Uterus (tissue), 4 donors: ENCODE measurements around the gene HILPDA. TPM values are rescaled to one million over a fixed set of nuclear protein-coding genes. Genes with fewer than 3 reads are reported as not detected.

Source experiments
- DNase-seq, 2 donors: peaks; one replicate each; pipeline ENCODE4 v3.0.0-alpha.2; 2019 to 2020
- H3K27ac ChIP-seq, 2 donors: fragments of 200-600 bp; sonication (generic); 1 replicate in 1 of 2; 2 replicates in 1 of 2; pipeline ENCODE4 v1.5.1; 2016 to 2018
- H3K27me3 ChIP-seq, 2 donors: fragments of 200-600 bp; sonication (generic); one replicate each; pipeline ENCODE4 v1.5.1; 2018 to 2019; ENCODE audit warnings: control low read depth in 1 of 2
- H3K36me3 ChIP-seq, 2 donors: fragments of 200-600 bp; sonication (generic); one replicate each; pipeline ENCODE4 v1.5.1; 2019; ENCODE audit warnings: control low read depth in 1 of 2
- H3K4me1 ChIP-seq, 2 donors: fragments of 200-600 bp; sonication (generic); one replicate each; pipeline ENCODE4 v1.5.1; 2018 to 2019; ENCODE audit warnings: control low read depth in 1 of 2
- H3K4me3 ChIP-seq, 2 donors: fragments of 200-600 bp; sonication (generic); 1 replicate in 1 of 2; 2 replicates in 1 of 2; pipeline ENCODE4 v1.5.1; 2018 to 2019; ENCODE audit warnings: mild to moderate bottlenecking in 1 of 2
- H3K9me3 ChIP-seq, 2 donors: fragments of 200-600 bp; sonication (generic); one replicate each; pipeline ENCODE4 v1.5.1; 2019; ENCODE audit warnings: control low read depth in 1 of 2
- POLR2A ChIP-seq, 2 donors: fragments of 450-650 bp; IDR thresholded peaks; one replicate each; pipeline ENCODE4 v1.6.1; 2016; ENCODE audit warnings: antibody characterized with exemption in 2 of 2, mild to moderate bottlenecking in 1 of 2, moderate library complexity in 1 of 2
- intact Hi-C: fragments of 100-400 bp; cut with DNase I; formaldehyde crosslinking; loops from one replicate; pipeline ENCODE4 v1.15.1; 2023; ENCODE audit warnings: low total_unique reads
- total RNA-seq, 4 donors: library from RNA; depleted of rRNA in 3 of 4; stranded (reverse); fragments of >200 nt in 3 of 4; gene quantifications; one replicate each; pipeline versions ENCODE4 v1.1.0 to v1.2.4, GENCODE V29; 2014 to 2023
- TF ChIP-seq, protein P1 (sequence below), 4 experiments: fragments of 200-600 bp in 2 of 4; fragments of 450-650 bp in 2 of 4; sonication (generic) in 2 of 4; IDR thresholded peaks; one replicate each; pipeline ENCODE4 v1.5.1; 2016 to 2019; ENCODE audit warnings: antibody characterized with exemption in 4 of 4, mild to moderate bottlenecking in 2 of 4, moderate library complexity in 1 of 4
- donor health status: DM: yes; HTN: yes; CAD: no.

Gene HILPDA
- total RNA-seq, 4 donors from 2014 or later = 14.4 to 55.6 (median 31.3) TPM

DNA sequence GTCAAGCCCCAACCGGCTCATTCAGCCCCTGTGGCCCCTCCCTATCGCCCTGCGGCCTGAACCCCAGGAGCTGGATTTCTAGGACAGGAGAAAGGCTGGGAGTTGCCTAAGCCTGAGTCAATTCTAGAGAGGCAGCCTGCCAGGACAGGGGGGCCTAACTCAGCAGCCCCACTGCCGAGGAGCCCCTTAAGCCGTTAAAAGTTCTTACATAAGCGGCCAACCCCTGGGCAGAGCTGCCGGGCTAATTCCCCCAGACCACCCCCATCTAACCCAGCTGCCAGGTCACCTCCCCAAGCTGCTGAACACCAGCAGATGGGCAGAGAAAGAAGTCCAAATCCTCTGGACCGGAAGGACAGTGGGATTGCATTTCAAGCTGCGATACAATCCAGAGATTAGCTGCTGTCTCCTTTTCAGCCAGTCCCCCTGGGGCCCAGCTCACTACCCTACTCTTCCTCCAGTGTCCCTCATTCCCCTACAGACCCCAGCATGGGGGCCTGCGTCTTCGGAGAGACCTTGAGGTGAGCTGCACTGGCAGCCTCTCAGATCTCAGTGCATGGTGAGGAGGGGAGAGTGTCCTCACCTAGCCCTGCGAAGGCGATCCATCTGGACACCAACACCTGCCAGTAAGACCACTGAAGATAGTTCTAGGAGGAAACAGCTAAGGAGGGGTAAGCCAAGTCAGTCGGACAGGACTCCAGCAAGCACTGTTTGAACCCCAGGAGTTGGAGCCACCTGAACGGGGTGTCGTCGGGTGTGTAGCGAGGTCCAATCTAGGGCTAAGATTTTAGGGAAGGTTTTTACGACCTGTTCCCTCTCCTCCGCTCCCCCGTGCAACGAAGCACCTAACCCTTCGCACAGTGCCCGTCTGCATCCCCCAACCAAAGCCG is 46.7 kb upstream of the HILPDA start:
- H3K36me3 ChIP-seq = no peaks in the 10 kb centered on the region
- peaks cover 0 to 6% of the 10 kb centered on the region in 2 donors for H3K4me1 ChIP-seq
- peak; percentile 45 to 61 for DNase-seq
- peak overlapping the region; percentile 87 to 98 for H3K27ac ChIP-seq
- H3K27me3 ChIP-seq = no peaks in the 10 kb centered on the region
- H3K4me3 ChIP-seq = peak overlapping the region; percentile 52 to 78
- no peaks in the 10 kb centered on the region for H3K9me3 ChIP-seq
- intact Hi-C loops = no loop called here
- TF ChIP-seq, protein P1, sequence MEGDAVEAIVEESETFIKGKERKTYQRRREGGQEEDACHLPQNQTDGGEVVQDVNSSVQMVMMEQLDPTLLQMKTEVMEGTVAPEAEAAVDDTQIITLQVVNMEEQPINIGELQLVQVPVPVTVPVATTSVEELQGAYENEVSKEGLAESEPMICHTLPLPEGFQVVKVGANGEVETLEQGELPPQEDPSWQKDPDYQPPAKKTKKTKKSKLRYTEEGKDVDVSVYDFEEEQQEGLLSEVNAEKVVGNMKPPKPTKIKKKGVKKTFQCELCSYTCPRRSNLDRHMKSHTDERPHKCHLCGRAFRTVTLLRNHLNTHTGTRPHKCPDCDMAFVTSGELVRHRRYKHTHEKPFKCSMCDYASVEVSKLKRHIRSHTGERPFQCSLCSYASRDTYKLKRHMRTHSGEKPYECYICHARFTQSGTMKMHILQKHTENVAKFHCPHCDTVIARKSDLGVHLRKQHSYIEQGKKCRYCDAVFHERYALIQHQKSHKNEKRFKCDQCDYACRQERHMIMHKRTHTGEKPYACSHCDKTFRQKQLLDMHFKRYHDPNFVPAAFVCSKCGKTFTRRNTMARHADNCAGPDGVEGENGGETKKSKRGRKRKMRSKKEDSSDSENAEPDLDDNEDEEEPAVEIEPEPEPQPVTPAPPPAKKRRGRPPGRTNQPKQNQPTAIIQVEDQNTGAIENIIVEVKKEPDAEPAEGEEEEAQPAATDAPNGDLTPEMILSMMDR (IDR thresholded peaks at IDR 0.05) = no peak
- TF ChIP-seq POLR2A (IDR thresholded peaks at IDR 0.05) = no peak

DNA sequence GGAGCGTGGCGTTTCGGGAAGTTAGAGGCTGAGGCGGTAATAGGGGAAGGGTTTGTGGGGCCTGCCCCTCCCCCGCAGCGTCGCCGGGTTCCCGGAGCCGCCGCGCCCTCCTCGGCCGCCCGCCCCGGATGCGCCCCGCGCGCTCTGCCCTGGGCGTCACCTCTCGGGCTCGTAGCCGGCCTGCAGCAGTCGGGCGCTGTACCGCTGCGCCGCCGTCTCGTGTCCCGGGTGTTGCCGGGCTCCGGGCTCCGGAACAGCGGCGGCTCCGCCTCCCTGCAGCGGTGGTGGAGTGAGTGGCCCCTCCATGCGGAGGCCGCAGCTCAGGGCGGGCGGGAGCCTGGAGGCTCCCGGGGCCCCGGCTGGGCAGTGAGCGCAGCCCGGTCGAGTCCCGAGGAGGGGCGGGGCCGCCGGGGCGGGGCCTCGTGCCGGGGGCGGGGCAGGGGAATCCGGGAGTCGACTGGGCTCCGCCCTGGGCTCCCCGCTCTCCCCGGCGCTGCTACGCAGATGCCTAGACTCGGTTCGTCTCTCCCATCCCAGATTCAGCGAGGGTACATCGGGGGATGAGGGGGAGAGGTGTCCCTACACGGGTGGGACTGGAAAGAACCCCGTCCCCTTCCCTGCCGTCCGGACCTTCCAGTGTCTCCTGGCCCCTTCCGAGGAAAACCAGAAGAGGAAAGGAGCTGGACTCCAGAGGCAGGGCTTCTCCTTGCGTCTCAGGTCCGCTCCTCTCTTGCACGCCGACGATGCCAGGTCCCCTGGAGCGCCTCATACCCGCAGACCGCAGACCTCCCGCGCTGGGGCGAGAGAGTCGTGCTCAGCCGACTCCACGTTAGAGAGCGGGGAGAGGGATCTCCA is 45.9 kb upstream of the HILPDA start, which contains the start of gene IMPDH1:
TSS of gene IMPDH1 (minus strand) at position 387 of the 855 bp plus-strand sequence. CDS start at position 306, 81 bp downstream.
- H3K4me1 ChIP-seq = peaks cover 0 to 4% of the 10 kb centered on the region in 2 donors
- intact Hi-C loops = no loop called here

DNA sequence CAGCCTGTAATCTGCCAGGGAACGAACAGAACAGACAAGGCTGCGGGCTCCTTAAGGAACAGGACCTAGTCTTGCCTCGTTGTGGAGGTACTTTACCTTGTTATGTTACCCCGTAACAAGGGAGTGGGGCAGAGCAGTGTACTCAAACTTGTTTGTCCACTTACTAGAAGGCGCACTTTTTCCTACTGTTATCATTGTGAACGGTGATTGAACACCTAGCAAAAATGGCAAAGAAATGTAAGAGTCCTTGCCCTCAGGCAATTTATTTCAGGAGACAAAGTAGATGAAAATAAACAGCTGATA is 45.3 kb upstream of the HILPDA start:
- Histone ChIP-seq H3K27ac (peak overlapping the region; percentile 87 to 98), H3K36me3 (no peaks in the 10 kb centered on the region), H3K27me3 (no peaks in the 10 kb centered on the region), H3K4me1 (no peaks in the 10 kb centered on the region), H3K4me3 (peak overlapping the region; percentile 52 to 78), H3K9me3 (no peaks in the 10 kb centered on the region)
- intact Hi-C loops = no loop called here
- DNase-seq = no peak
- TF ChIP-seq POLR2A (IDR thresholded peaks at IDR 0.05) = no peak
- TF ChIP-seq, protein P1 (IDR thresholded peaks at IDR 0.05) = no peak

More for the DNA sequence above, 45.9 kb upstream of the HILPDA start, which contains the start of gene IMPDH1:
- Histone ChIP-seq H3K36me3 (no peaks in the 10 kb centered on the region), H3K4me3 (peak within 1 kb of the TSS; percentile 52 to 78), H3K9me3 (no peaks in the 10 kb centered on the region), H3K27ac (peak within 1 kb of the TSS; percentile 87 to 98), H3K27me3 (no peaks in the 10 kb centered on the region)
- TF ChIP-seq, protein P1 (IDR thresholded peaks at IDR 0.05) = no peak
- peak; percentile 26 to 73 for TF ChIP-seq POLR2A (IDR thresholded peaks at IDR 0.05)
- DNase-seq = peak; percentile 90 to 95

DNA sequence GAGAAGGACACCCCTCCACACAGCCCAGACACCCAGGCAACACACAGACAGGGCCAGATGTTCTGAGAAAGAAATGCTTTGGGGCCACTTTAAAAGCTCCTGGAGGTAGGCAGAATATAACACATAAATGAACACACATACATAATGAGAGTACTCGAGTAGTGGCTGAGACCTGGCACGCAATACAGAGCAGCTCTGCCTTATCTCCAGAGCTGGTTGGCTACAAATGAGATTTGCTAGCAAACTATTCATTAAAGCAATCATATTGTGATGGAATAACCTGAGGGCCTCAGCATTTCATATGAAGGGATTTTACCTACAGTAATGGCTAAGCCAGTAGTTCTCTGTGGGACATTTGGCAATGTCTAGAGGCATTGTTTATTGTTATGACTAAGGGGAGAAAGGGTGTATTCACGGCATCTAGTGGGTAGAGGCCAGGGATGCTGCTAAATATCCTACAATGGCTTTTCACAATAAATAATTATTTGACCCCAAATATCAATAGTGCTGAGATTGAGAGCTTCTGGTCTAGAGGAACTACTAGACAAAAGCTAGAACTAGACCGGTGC is 40.4 kb upstream of the HILPDA start:
- Histone ChIP-seq H3K27ac (no peak overlapping the region), H3K27me3 (no peaks in the 10 kb centered on the region), H3K4me1 (no peaks in the 10 kb centered on the region), H3K9me3 (no peaks in the 10 kb centered on the region), H3K36me3 (no peaks in the 10 kb centered on the region), H3K4me3 (no peak overlapping the region)
- no peak for DNase-seq
- intact Hi-C loops = no loop called here
- no peak for TF ChIP-seq POLR2A (IDR thresholded peaks at IDR 0.05)
- TF ChIP-seq, protein P1 (IDR thresholded peaks at IDR 0.05) = no peak
